SH-SY5Y (cell line): ENCODE measurements around the gene BRD7.

Experiments
- GATA2 ChIP-seq: IDR thresholded peaks from 2 replicates; pipeline ENCODE4 v1.6.1; 2011; ENCODE audit warnings: mild to moderate bottlenecking, low read depth, low read length
- GATA3 ChIP-seq: IDR thresholded peaks from 2 replicates; pipeline ENCODE4 v1.6.1; 2011; ENCODE audit warnings: low read depth, mild to moderate bottlenecking, low read length, moderate library complexity

BRD7 gene

DNA sequence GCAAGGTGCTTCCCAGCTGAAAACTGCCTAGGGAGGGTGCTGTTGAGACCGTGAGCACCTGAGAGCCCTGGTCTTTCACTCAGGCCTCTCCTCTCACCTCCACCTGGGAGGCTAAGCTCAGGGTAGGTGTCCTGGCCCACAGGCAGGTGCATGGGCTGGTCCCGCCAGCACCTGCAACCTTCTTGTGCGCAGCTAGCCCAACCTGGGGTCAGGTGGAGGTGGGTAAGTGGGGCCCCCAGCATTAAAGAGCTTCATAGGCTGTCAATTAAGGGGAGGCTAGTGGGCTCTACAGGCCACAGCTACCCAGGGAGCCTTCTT lies 93.7 kb downstream of the BRD7 start:
- no peak for TF ChIP-seq GATA2
- no peak for TF ChIP-seq GATA3

DNA sequence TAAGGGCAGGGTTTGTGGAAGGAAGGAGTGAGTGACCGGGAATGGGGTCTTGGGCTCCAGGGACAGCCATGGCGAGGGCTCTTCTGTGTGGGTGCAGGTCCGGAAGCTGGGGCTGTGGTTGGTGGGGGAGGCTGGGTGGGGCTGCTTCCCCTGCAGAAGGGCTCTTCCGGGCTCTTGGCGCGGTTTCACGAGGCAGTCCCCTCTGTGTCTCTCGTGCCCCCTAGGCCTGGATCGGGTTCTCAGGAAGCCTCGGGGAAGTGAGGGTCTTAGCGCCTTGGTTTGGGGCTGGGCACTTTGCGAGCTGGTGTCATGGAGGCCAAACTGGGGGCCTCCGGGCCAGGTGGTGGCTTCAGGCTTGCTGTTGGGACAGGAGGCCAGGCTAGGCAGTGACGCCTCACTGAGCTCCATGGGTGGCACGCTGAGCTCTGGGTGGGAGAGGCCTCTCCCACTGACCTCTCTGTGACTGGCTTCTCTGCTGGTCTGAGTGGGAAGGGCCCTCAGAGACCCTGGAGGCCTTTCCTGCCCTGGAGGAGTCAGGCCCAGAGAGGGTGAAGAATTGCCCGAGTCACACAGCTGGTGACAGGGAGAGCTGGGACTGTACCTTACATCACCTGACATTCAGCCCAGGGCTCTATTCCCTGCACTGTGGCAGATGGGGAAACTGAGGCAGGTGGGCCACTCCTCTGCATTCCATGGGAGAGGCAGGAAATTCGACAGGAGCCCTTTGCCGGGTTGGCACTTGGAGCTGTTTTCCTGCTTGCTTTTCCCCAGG lies 94.3 kb downstream of the BRD7 start:
- TF ChIP-seq GATA2 (no peak), GATA3 (no peak)

DNA sequence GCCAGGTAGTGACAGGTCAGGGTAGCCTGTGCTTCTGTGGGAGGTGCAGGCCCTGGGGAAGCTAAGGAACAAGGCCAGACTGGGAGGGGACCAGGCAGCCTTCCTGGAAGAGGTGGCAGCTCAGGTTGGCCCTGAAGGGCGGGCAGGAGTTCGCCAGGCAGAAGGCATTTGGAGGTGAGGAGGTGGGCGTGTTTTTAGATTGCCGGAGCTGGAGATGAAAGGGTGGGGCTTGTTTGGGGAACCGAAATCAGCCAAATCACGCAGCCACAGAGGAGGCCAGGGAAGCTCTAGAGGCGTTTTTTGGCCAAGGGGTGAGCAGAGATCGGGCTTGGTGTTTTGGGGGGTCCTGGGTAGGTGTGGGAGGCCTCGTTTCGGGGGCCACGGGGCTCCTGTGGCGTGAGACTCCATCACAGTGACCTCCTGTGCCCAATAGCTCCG lies 94.9 kb downstream of the BRD7 start:
- TF ChIP-seq GATA3, result no peak

DNA sequence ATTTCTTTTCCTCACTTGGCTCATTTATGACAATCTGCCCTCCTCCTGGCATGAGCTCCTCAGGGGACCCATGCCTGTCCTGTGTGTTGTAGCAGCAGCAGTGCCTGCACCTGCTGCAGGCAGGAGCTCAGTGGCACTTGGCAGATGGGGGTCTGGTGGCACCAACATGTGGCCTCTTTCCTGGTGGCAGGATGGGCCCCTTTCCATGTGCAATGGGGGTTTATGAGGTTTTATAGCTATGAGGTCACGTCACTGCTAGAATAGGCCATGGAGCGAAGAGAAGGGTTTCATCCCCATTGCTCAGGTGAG lies 95.5 kb downstream of the BRD7 start:
- TF ChIP-seq GATA2 (no peak), GATA3 (no peak)

DNA sequence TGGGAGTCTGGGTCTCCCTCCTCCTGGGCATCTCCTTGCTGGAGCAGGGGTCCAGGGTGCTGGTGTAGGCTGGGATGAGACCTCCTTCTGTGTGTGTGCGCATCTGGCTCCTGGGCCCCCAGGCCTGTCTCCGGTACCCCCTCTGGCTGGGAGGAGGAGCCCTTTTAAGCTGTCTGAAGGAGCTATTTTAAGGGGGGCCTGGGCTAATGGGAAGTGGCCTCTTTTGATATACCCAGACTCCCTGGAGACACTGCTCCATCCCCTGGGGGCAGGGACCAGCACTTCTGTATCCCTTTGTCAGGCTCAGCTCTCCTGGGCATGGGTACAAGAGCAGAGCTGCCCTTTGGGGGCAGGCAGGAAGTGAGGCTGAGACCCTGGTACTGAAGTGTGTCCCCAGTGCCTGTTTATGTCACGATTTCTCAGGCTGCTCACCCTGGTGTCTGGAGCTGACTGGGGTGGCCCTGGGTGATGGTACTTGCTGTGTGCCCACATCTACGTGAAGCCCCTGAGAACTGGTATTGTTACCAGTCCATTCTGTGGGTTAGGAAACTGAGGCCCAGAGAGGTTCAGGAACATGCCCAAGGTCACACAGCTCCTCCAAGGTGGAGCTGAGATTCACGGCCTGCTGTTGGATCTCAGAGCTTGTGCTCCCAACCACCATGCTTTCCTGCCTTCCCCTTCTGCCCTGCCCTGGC lies 96.0 kb downstream of the BRD7 start:
- TF ChIP-seq GATA3, result no peak
- no peak for TF ChIP-seq GATA2

DNA sequence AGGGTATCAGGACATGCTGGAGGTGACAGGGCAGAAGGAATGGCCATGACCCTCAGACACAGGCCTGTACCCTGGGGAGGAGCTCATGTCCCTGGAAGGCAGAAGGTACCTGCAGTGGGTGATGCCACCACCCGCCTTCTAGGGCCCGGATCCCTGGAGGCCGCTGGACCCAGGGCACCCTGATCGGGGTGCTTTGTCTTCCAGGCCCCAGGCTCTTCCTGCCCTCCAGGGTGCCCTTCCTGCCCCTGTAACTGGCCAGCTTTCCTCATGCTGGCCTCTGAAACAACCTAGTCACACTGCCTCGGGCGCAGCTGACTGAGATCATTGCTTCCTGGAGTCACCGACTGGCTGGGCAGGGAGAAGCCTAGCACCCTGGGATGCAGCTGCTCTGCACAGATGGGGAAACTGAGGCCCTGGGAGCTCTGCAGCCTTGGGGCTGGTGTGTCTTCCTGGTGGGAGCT lies 96.6 kb downstream of the BRD7 start:
- no peak for TF ChIP-seq GATA2
- TF ChIP-seq GATA3, result no peak

DNA sequence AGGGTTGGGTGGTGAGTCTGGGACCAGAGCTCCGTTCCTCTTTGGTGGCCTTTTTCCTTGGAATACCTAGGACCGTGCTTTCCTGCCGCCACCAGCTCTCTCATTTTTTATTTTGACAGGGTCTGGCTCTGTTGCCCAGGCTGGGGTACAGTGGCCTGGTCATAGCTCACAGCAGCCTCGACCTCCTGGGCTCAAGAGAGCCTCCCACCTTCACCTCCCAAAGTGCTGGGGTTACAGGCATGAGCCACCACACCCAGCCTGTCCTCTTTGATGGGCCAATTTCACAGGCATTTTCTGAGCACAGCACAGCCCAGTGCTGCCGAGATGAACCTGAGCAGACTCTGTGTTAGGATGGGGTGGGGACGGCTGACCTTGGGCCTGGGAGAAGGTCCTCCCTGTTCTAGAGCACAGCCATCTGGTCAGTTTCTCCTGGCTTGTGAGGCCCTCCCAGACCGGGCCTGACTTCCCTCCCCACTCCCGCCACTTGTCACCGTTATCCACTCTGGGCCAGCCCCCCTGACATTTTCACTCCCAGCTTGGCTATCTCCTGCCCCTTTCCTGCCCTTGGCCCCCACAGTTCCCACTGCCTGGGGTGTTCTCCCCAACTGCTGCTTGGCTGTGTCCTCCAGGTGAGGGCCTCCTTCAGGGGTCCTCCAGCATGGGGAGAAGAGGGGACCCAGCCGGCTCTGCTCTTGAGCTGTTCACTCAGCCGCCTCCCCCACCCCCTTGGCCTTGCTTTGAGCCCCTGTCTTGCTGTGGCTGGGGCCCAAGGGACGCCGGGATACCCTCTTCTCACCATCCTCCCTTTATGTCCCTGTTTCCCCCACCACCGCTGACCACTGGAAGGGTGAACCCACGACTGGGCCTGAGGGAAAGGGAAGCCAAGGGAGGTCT lies 97.4 kb downstream of the BRD7 start:
- no peak for TF ChIP-seq GATA2
- no peak for TF ChIP-seq GATA3

DNA sequence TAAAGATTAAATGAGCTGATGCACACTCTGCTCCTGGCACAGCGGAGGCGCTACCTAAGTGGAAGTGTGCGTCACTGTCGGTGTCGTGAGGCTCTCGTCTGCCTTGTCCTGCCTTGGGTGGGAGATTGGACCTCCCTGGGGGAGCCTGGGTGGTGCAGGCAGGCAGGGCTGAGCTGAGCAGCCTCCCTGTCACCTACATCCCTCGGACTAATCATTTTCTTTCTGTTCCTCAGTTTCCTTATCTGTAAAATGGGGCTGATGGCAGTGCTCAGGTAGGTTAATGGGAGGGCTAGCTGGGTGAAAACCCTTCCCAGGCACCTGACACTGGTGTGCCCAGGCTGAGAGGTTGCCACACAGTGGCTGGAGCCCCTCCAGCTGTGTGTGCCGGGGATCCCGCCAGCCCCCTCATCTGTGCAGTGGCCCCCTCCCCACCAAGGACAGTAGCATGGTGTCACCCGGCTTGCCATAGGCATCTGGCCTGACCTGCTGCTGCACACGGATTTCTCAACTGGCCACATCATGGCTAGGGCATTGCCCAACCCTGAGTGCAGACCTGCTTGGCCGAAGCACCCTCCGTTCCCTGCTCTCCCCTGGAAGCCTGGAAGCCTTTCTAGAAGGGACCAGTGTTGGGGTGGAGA lies 98.2 kb downstream of the BRD7 start:
- TF ChIP-seq GATA2, result no peak
- TF ChIP-seq GATA3, result no peak

DNA sequence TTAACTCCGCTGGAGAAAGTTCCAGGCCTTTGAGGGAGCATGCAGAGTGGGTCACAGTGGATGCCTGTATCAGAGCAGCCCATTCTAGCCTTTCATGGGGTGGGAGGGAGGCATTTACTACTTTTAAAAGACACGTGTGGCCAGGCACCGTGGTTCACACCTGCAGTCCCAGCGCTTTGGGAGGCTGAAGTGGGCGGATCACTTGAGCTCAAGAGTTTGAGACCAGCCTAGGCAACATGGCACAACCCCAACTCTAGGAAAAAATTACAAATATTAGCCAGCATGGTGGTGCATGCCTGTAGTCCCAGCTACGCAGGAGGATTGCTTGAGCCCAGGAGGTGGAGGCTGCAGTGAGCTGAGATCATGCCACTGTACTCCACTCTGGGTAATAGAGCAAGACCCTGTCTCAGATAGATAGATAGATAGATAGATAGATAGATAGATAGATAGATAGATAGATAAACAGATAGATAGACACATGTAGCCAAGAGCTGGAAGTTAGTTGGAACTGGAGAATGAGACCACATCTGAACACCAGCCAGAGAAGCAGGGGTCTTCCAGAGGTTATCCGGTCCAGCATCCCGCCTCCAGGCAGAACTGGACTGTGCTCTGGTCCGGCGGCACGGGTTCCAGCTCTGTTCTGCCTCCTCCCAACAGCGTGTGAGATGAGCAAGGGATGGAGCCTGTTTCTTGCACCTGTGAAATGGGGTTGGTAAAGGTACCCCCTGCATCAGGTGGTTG lies 98.8 kb downstream of the BRD7 start:
- TF ChIP-seq GATA3 (no peak), GATA2 (no peak)

DNA sequence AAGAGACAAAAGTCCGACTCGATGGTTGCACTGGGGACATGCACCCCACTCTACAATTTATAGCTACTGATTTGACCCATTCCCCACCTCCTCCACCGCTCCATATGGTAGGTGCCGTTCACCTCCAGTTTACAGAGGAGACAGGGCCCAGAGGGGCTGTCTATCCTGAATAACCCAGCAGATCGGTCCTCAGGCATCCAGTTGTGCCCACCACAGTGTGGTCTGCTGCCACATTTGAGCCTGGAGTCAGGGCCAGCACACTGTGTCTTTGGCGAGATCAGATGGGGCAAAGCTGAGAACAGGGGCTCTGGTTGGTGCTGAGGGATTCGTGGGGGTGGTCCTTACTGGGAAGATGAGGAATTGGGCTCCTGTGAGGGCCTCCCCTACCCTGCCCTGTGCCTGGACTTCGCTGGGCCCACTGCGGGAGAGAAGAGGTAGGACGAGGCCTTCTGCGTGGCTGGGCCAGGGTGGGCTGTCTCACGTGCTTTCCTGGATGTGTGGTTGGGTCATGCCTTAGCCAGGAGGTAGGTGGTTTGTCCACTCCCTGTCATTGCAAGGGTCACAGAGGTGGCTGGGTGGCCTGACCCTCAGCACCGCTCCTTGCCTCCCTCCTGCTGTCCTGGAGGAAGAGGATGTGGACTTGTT lies 99.6 kb downstream of the BRD7 start:
- no peak for TF ChIP-seq GATA3
- no peak for TF ChIP-seq GATA2

DNA sequence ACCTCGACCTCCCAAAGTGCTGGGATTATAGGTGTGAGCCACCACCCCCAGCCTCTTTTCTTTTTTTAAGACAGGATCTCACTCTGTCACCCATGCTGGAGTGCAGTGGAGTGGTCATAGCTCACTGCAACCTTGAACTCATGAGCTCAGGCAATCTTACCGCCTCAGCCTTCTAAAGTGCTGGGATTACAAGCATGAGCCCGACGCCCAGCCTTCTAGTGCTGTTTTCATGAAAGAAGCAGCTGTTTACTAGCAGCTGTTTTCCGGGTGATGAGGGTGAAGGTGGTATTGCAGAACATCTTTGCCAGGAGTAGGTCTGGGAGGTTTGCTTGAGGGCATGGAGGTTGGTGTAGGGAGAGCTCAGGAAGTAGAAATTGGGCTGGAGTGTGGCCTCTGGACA lies 100.4 kb downstream of the BRD7 start:
- no peak for TF ChIP-seq GATA3
- no peak for TF ChIP-seq GATA2

DNA sequence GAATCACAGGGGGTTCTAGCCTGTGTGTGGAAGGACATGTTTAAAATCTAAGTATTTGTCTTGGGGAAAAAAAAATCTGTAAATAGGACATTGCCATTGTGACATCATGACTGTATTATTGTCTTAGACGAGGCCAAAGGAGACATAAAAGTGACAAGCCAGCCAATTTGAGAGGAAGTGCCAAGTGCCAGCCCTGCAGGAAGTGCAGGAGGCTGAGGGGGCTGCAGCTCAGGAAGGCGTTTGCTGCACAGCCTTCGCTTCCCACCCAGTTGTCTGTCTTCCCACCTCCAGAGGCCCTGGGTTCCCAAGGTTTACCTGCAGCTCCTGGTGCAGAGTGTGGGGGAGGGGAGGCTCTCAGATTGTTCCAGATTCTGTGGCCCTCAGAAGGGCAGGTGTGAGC lies 101.1 kb downstream of the BRD7 start:
- TF ChIP-seq GATA3 (no peak), GATA2 (no peak)

DNA sequence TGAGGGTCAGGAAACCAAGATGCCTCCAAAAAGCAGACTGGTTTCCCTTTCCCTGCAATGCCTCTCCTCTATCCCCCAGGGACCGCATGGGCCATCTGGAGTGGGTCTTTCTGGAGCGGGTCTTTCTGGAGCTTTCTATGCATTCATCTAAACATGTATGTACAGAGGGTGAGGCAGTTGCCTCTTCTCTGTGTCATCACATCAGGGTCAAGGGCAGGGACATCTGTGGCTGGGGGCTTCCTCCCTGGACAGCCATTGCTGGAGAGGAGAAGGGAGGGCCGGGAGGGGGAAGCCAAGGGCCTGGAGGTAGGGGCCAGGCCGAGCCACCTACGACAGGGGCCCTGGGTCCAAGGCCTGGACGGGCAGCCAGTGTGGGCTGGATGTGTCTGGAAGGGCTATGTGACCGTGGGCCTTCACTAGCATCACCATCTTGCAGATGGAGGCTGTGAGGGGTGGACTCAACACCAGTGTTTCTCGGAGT lies 101.6 kb downstream of the BRD7 start:
- TF ChIP-seq GATA2, result no peak
- TF ChIP-seq GATA3, result no peak
